HG03521 (cell line): ENCODE measurements around the gene SLC25A45.
A peak's percentile ranks its signal among the peaks of the same experiment; 100 is the strongest.
"Not testable (repeated sequence)": the region's sequence is repeated elsewhere in the genome, so short reads cannot be mapped to it uniquely, and the experiment has no call there.

ENCODE experiments used
- ATAC-seq: cut with Tn5 transposase; IDR thresholded peaks from one replicate; pipeline ENCODE4 v1.9.1; 2021; ENCODE audit warnings: mild to moderate bottlenecking, moderate library complexity; ENCODE audit not compliant: unreplicated experiment

The SLC25A45 gene

GRCh38 chr11:65421794-65422632 lies 39.6 kb upstream of the SLC25A45 start:
- ATAC-seq: peak; percentile 20

DNA sequence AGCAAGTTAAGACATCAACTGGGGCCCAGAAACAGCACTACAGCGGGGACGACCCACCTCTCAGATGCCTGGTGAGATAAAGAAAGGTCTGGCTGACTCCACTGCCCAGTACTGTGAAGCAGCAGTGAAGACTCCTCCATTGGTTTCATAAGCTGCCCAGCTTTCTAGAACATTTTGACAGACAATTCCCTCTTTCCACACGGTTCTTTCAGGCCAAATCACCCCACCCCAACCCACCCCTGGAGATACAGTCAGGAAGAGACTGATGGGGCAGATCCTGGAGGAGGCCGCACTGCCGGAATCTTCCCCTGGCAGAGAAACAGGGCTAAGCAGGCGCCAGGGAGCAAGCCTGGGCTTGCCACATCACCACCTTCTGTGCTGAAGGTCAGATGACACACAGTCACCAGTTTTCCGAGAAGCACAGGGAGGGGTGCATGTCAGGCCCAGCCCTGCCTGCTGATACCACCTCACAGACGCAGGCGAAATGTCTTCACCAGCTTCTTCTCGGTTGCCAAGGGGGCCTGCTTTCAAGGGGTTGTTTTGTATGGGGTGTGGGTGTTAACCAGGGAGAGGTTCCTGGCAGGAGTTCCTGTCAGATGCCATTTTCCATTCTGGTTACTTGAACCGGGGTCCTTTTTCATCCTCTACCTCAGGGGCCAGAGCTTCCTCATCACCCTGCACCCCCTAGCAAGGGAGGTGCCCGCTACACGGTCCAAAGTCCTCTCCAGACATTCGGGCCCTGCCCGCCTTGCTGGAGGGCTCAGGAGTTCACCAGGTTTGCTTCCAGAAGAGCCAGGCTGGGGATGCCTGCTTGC lies 38.7 kb upstream of the SLC25A45 start:
- no peak for ATAC-seq

GRCh38 chr11:65420506-65420905 lies 38.1 kb upstream of the SLC25A45 start:
- ATAC-seq: no peak

DNA sequence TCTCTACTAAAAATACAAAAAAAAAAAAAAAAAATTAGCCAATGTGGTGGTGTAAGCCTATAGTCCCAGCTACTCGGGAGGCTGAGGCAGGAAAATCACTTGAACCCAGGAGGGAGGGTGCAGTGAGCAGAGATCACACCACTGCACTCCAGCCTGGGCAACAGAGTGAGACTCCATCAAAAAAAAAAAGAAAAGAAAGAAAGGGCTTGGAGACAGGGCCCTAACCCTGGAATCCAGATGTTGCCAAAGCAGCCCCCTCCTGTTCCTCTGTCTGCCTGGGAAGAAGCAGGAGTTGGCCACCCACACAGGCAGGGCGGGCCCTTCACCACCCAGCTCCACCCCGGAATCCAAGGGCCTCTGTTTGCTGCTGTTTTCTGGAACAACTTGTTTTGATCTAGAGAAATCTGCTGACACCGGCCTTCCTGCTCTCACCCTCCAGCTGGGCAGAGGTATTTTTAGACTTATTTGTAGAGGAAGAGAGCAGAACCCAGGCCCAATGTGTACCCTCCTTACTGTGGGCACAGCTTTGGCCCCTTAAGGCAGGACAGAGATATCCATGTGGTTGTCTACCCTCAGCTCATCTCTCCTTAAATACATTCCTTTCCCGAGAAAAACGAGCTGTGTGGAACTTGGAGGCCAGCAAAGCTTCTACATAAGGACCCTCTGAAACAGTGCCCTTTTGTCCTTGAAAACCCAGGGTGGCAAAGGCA lies 37.5 kb upstream of the SLC25A45 start:
- no peak for ATAC-seq

GRCh38 chr11:65419460-65419771 lies 37.0 kb upstream of the SLC25A45 start:
- no peak for ATAC-seq

GRCh38 chr11:65418681-65419459 lies 36.4 kb upstream of the SLC25A45 start:
- peak; percentile 42 for ATAC-seq

DNA sequence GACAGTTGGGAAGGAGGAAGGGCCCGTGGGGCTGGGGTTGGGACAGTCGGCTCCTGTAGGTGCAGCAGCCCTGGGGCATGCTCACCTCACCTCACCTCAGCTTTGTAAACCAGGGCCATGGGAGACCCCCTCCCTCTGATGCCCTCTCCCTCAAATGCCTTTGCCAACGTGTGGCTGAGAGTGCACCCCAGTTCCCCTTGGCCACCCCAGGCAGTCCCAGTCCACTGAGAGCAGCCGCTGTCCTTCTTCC lies 35.9 kb upstream of the SLC25A45 start:
- no peak for ATAC-seq

GRCh38 chr11:65417702-65418430 lies 35.4 kb upstream of the SLC25A45 start:
- ATAC-seq: no peak

- no peak for ATAC-seq
These were observed 34.6 kb upstream of the SLC25A45 start for GRCh38 chr11:65416841-65417701.

GRCh38 chr11:65416341-65416824 lies 33.9 kb upstream of the SLC25A45 start:
- no peak for ATAC-seq

GRCh38 chr11:65415499-65416340 lies 33.3 kb upstream of the SLC25A45 start:
- ATAC-seq: no peak

- ATAC-seq: no peak
These were observed 32.5 kb upstream of the SLC25A45 start for GRCh38 chr11:65414776-65415498.

GRCh38 chr11:65413077-65413664 lies 30.7 kb upstream of the SLC25A45 start:
- ATAC-seq: not testable (repeated sequence)

- ATAC-seq: no peak
These were observed 30.0 kb upstream of the SLC25A45 start for GRCh38 chr11:65412271-65413076.

DNA sequence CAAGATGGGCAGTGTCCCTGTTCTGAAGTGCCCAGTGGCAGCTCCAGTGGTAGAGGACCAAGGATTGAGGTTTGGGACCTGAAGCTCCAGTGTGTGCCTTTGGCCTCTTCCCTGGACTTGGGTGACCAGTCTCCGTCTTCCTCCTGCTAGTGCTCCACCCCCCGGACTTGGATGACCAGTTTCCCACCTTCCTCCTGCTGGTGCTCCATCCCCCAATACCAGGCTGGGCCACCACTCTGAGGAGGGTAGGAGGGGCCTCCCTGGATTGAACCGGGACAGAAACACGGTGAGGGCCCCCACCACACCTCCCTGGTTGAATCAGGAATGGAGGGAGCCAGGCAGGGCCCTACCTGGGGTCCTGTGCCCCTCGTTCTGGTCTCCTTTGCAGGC lies 29.2 kb upstream of the SLC25A45 start:
- no peak for ATAC-seq

DNA sequence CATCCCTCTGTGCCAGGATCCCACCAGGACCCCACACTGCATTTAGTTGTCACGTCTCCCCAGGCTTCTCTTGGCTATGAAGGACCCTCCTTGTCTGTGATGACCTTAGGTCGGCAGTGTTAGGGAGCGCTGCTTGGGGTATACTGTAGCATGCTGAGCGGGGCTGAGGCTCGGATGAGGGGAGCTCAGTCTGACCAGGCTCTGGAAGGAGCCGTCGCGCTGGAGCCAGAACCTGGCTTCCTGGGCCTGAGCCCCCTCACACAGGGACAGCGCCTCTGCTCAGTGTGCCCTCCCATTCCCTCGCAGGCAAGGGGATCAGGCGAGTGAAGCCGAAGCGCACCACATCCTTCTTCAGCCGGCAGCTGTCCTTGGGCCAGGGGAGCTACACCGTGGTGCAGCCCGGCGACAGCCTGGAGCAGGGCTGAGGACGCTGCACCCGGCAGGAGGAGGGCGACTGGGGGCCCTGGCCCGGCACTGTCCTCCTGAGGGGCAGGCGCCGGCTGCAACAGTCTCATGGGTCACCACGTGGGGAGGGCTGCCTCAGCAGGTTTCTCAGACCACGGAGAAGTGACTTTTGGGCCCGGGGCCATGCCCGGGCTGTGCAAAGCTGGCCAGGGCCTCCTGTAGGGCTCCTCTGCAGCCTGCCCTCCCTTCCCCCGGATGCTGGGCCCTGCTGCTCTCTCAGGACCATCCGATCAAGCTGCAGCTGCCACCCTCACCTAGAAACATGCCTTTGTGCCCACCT lies 28.7 kb upstream of the SLC25A45 start:
- ATAC-seq: no peak
